Ammon's horn (tissue), 1 donor: ENCODE measurements around the gene PLEKHG4.
A peak's percentile ranks its signal among the peaks of the same experiment; 100 is the strongest.

Experiments used
- DNase-seq: peaks from one replicate; pipeline ENCODE4 v3.0.0-alpha.2; 2016; ENCODE audit warnings: low spot score

Gene PLEKHG4

DNA sequence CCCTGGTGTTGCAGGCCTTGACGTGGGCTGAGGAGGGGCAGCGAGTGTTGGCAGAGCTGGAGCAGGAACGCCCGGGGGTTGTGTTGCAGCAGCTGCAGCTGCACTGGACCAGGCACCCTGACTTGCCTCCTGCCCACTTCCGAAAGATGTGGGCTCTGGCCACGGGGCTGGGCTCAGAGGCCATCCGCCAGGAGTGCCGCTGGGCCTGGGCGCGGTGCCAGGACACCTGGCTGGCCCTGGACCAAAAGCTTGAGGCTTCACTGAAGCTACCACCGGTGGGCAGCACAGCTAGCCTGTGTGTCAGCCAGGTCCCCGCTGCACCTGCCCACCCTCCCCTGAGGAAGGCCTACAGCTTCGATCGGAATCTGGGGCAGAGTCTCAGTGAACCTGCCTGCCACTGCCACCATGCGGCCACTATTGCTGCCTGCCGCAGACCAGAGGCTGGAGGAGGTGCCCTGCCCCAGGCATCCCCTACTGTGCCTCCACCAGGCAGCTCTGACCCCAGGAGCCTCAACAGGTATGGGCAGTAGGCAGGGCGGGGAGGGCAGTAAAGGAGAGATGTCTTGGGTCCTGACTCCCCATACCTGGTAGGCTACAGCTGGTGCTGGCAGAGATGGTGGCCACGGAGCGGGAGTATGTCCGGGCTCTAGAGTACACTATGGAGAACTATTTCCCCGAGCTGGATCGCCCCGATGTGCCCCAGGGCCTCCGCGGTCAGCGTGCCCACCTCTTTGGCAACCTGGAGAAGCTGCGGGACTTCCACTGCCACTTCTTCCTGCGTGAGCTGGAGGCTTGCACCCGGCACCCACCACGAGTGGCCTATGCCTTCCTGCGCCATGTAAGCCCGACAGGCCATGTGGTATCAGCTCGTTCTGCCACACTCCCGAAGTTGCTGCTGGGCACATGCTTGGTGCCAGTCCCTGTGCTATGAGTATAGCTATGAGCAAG, 5.6 kb downstream of the PLEKHG4 start:
- peak; percentile 52 for DNase-seq

DNA sequence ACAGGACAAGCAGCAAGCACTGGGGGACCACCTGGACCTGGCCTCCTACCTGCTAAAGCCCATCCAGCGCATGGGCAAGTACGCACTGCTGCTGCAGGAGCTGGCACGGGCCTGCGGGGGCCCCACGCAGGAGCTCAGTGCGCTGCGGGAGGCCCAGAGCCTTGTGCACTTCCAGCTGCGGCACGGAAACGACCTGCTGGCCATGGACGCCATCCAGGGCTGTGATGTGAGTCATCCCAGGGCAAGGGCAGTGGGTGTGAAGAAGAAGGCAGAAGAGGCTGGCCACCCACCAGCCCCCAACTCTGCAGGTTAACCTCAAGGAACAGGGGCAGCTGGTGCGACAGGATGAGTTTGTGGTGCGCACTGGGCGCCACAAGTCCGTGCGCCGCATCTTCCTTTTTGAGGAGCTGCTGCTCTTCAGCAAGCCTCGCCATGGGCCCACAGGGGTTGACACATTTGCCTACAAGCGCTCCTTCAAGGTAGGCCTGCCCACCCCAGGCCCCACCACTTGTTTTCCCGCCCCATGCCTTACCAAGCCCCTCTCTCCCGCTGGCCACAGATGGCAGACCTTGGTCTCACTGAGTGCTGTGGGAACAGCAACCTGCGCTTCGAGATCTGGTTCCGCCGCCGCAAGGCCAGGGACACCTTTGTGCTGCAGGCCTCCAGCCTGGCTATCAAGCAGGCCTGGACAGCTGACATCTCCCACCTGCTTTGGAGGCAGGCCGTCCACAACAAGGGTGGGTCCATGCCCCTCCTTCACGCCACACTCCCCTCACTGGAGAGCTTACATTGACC, 7.3 kb downstream of the PLEKHG4 start:
- no peak for DNase-seq

DNA sequence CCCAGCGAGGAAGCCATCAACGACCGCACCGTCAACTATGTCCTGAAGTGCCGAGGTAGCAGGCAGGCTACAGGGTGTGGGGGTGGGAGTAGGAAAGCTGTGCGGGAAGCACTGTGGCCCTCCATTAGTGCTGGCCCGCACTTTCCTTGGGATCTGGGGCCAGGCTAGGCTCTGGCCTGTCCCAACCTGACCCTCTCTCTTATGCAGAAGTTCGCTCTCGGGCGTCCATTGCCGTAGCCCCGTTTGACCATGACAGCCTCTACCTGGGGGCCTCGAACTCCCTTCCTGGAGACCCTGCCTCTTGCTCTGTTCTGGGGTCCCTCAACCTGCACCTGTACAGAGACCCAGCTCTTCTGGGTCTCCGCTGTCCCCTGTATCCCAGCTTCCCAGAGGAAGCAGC, 8.6 kb downstream of the PLEKHG4 start:
- DNase-seq, result no peak

DNA sequence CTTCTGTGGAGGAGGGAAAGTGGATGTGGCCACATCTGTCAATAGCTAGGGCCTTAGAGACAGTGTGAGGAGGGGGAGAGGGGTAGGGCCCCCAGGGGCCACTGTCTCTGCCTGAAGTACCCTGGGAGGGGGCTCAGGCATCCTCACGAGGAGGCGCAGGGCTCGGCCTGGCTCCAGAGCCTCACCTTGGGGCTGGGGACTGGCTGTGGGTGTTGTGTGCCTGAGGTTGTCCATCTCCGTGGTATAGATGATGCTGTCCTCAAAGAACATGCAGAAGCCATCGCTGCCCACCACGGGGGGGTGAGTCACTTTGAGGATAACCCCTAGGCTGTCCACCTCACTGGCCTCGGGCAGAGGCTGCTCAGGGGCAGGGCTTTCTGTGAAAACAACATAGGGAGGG, 12.1 kb downstream of the PLEKHG4 start:
- DNase-seq, result no peak

DNA sequence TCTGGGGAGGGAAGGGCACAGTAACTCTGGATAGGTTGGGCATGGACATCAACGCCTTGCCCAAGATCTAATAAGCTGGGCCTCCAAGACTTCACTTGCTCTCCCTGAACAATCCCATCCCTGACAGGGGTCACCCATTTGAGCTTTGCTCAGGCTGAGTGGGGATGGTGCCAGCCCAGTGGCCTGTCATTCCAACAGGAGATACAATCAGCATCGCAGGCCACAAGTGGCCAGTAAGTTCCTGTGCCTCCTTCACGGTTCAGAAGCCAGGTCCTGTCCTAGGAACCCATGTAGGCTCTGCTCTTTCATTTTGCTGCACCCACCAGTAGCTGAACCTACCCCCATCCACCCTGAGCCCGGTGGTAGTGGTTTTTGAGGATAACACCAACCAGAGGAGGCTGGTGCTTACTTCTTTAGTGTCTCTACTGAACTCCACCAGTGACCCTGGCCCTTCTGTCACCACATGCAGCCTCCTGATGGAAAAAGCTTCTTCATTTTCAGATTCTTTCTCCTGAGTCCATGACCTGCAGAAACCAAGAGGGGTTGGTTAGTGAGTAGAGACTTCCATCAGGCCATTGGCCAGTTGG, 14.9 kb downstream of the PLEKHG4 start:
- no peak for DNase-seq

DNA sequence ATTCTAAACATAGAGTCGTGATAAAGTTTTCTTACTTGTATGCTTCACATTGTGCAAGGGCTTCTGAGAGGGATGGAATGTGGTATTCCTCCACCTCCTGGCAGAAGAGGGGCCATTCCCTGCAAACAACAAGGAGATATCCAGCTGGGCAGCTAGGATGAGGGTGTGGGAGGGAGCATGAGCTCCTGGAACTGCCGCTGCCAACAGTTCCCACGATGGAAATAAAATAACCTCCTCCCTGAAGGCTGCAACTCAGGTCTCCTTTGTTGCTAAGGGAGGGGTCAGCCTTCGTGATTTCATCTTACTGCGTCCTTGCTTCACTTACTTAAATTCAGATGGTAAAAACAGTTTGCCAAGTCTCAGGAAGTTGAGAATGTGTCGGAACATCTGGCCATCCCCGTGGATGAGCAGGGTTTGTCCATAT, 15.6 kb downstream of the PLEKHG4 start:
- DNase-seq, result no peak

DNA sequence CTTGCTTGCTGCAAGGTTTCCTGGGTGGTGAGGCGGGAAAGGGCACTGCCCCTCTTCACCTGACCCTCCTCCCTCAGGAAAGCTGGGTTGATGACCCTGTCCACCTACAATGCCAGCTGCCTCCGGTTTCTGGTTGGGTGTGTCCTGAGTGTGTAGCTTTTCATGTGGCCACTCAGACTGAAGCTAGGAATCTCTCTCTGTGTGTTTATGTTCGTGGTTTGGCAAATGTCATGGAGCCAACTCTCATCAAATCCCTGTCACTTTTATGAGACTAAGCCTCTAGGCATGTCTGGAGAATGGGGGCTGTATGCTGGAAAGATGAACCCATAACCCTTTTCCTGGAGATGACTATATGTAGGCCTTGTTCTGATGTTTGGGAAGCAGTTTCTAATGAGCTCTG, 17.1 kb downstream of the PLEKHG4 start:
- DNase-seq, result no peak

DNA sequence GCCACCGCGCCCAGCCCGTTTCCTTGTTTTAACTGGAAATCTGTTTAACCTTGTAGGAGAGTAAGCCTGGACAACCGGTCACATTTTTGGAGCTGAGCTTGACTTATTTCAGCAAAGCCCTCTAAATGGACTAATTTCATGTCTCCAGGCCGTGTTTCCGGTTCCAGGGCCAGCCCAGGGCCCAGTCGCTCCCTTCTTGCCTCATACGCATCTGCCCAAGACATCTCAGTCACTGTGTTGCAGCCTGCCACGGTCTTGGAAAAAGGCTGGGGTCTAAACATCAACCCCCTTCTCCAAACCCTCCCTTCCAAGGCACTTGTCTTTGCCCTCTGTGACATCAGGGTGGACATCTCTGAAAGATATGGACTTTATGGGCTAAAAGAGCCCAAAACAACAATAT, 18.9 kb downstream of the PLEKHG4 start:
- no peak for DNase-seq

DNA sequence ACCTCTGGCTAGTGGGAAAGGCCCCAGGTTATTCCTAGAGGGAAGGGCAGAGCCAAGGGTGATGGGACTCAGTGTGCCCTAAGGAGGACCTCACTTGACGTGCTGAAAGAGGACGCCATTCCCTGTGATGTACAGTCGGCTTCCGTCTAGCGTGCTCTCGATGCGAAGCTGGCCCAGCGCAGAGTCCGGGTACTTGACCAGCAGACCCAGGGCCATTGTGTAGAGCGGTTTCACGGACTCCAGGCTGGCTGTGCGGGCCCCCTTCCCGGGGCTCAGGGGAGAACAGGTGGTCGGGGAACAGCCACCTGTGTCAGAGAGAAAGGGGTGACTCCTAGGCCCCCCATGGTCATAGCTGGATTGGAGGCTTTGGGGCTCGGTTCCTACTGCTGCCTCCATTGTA, 19.9 kb downstream of the PLEKHG4 start:
- DNase-seq, result no peak

DNA sequence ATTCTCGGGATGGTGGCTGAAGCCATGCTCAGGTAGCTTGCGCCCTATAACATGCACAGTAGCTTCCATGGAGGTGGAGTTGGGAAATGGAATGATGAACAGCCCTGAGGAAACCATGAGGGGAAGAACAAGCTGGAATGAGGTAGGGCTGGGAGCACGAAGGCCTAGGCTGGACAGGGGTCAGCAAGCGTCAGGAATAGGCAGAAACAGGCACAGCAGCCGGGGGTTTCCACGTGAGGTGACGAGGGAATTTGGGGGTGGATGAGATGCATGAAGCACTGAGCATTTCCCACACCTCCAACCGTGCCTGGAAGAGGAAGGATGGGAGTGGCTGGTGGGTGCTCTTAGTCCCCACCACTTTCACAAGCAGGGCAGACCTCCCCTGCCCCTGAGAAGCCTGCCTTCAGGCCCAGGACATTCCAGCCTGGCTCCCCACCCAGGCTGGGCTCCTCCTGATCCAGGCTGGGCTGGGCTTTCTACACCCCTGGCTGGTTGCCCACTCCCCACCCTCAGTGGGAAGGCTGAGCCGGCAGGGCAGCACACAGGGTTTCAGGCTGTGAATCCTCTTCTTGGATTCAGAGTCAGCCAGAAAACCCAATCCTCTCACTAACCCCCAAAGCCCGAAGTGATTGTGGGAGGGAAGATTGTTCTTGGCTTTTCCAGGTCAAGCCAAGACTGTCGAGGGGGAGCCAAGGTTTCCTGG, 21.9 kb downstream of the PLEKHG4 start:
- DNase-seq, result no peak

DNA sequence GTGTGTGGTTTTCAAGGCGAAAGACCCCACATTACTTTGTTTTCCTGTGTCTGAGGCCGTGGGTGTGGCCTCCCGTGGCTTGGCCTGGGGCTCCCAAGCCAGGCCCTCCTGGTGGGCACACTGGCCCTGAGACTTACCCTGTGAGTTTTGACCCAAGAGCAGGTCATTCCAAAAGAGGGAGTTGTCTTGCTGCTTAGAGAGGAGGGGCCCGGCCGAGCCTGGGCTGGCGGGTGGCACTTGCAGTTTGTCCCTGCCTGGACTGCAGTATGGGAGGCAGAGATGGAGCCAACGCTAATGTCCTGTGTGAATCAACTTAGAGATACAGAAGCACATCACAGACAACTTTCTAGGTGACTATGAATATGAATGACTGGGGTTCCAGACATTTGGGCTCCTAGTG, 22.7 kb downstream of the PLEKHG4 start:
- no peak for DNase-seq

DNA sequence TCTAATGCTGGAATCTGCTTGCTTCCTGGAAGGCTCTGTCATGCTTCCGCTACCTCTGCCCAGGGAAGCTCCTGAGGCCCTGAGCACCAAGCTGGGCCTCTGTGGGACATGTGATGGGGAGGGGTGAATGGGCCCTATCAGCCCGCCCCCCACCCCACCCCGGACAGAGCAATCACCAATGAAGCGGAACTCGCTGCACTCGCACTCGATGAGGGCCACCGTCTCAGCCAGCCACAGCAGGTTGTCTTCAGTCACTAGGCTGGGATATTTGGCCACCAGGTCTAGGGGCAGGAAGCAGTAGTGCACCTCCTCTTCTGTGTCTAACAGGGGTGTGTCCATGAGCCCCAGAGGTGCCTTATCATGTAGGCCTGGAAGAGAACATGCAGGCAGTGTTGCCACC, 23.6 kb downstream of the PLEKHG4 start:
- DNase-seq, result no peak

DNA sequence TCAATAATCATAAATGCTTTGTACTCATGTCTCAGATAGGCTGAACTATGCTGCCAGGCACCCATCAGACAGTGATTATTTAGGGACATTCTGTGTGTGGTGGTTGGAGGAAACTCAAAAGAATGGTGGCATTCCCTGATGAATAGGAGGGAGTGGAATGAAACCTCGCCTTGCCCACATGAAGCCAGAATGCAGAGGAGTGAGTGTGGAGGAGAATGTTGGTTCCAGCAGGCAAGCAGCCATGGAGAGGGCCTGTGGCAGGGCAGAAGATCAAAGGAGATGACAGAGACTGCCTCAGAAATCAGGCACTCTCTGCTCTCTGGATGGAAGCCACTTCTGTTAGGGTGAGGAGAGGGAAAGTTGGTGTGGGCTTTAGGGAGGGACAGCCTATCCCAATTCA, 24.7 kb downstream of the PLEKHG4 start:
- DNase-seq, result no peak

DNA sequence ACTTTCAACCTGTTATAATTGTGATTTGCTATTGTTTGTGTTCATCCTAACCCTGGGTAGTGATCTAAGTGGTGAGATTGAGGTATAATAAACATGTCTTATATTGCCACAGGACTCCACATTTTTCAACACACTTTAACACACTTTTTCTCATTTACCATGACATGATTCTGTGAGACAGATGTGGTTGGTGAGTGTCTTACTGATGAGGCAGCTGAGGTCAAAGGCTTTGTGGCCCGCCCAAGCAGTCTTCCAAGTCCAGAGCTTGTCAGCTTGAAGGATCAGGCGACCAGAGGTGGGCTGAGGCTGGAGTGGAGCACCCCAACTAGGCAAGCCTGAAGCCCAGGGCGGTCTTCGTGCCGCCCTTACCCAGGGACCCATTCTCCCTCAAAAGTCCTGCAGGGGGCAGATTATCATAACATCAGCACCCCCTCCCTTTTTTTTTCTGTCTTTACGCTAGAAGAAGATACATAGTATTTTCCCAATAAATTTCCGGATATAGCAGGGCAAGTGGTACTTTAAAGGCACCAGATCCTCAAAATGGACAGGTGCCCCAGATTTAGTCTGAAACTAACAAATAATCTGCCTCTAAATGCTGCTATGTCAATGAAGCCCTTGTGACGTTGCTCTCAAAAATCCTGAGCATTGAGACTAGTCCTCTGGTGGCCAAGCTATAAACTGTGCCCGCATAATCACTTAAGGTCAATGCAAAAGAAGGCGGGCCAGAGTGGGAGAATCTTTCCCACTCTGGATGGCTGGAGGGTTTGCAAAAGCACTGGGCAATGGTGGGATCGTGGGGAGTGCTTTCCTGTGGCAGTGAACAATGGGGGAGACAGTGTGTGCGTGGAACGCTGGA, 26.1 kb downstream of the PLEKHG4 start:
- no peak for DNase-seq

DNA sequence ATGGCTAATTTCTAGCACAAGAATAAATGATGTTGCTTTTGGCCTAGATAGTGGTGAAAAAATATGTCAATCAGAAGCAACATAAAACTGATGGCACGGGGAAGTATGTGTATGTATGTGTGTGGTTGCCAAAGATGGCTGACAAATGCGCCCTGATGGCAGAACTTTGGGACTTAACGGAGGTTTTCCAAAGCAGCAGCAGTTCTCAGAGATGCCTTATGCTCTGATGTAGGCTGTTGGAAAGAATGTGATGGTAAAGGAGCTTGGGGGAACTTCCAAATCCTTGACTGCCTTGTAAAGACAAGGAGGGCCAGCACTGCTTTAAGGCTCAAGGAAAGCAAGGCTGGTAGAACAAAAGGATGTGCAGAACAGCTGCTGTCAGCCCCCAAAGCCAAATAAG, 31.2 kb downstream of the PLEKHG4 start:
- no peak for DNase-seq

DNA sequence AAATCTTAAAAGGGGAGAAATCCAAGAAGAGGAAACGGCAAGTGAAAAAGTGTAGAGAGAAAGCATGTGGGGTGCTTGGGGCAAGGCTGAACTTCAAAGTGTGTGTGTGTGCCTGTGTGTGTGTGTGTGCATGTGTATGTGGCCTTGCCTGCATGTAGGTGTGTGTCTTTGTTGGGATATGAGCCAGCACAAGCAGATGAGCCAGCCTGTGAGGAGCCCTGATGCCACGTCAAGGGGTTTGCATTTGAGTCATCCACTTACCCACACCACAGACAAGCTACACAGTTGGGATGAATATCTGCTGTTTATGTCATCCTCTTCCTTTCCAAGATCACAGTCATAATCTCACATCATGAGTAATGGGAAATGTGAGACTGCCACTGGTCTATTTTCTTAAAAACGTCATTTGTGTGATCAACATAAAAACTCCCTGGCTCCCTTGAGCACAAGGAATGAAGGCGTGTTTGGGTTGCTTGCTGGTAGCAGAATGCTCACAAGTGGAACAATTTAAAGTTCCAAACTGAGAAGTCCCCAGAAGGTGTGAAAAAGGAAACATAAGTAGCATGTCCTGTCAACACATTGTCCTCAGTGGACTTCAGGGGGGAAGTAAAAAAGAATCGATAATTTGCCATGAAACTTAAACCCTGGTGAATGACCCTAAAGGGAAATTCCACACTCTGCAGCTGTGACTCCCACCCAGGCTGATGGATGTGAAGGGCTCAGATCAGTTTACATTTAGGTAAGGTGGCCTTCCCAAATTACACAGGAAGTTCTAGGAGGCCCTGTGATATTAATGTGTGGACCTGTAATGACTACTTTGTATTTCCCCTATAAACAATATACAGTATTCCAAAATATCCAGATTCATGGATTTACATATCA, 32.5 kb downstream of the PLEKHG4 start:
- peak; percentile 46 for DNase-seq

DNA sequence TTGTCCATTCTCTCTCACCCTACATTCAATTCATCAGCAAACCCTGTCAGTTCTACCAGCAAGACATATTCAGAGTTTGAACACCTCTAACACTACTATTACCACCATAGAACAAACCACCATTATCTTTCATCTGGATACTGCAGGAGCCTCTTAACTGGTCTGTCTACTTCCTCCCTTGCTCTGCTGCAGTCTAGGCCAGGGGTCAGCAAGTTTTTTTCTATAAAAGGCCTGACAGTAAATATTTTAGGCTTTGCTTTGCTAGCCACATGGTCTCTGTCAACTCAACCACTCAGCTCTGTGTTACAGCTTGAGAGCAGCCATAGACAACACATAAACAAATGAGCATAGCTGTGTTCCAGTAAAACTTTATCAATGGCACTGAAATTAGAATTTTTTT, 33.4 kb downstream of the PLEKHG4 start:
- no peak for DNase-seq

DNA sequence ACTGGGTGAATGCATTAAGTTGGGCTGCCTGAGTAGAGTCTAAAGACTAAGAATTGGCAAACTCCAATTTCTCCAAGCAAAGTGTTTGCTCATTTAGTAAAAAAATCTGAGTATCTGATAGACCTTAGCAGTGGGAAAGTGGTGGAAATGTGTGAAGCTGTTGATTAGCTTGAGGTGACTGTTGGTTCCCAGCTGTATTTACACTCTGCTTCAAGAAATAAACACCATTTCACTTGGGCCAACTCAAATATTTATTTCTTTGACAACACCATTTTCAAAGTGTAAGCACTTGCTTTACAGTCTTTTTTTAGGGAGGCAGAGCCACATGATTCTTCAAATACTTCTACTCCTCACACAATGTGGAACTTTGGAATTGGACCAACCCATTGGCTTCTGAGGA, 38.5 kb downstream of the PLEKHG4 start:
- no peak for DNase-seq

DNA sequence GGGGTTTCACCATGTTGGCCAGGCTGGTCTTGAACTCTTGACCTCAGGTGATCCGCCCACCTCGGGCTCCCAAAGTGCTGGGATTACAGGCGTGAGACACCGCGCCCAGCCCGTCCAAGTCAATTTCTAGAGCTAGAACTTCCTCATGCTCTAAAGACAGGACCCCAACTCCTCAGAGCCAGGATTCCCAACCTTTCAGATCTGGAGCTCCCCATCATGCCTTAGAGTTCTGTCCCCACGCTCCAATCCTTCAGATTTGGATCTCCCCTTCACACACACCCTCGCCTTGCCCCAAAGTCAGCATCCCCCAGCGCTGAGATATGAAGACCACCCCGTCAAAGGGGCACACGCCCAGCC, 46.8 kb downstream of the PLEKHG4 start:
- DNase-seq, result no peak
